Measurements from ENCODE around the gene LRRC74B. TPM values are rescaled to one million over a fixed set of nuclear protein-coding genes. Genes with fewer than 3 reads are reported as not detected.
A peak's percentile ranks its signal among the peaks of the same experiment; 100 is the strongest.

LRRC74B gene
- polyA plus RNA-seq, 1 donor, result 0.18 TPM

DNA sequence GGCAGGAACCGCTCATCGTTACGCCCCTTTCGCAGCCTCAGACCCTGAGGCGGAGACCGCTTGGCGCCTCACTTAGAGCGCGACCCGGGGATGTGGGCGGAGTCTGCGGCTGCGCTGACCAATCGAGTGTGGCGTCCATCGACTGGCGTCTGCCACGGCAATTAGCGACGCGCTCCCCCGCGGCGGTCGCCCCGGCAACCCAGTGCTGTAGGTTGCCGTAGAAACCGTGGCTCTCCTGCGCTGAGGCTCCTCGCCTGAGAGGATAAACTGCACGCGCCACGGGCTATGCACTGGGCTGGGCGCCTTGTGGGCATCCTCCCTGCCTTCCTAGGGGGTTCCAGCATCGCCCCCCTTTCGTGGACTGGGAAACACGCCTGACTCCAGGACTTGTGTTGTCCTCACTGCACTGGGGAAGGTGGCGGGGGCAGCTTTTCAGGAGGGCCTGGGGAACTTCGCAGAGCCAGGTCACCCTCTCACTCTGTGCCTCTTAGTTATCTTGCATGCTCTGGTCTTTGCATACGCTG is 31.5 kb upstream of the LRRC74B start:
- peak; percentile 62 for DNase-seq (ENCODE audit: low read depth)

DNA sequence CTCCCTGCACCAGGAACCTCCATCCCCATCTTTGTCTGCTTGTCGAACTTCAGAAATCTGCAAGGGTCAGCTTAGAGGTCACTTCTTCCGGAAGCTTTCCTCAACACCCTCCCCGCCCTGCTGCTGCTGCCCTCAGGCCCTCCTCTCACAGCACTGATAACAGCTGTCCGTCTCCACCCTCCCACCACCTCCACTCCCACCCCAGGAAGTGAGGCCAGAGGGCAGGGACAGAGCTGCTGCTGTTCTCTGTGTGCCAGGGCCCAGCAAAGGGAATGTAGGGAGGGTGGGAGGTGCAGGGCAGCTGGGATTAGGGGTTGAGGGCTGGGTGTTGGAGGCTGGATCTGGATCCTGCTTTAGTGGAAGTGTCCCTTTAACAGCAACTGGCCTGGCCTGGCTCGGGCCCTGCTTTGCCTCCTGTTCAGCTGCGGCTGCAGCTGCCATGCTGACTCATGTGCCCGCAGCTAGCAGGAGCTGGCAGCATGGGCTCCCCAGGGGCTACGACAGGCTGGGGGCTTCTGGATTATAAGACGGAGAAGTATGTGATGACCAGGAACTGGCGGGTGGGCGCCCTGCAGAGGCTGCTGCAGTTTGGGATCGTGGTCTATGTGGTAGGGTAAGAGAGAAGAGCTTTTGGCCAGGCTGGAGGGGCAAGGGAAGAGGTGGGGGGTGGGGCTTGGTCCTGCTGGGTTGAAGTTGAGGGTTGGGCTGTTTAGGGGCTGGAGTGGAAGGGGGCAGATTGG is 30.9 kb upstream of the LRRC74B start, which contains the start of gene P2RX6:
P2RX6 (plus strand) TSS at position 440 of the 740 bp plus-strand sequence; CDS start at position 450, 10 bp downstream.
- no peak for DNase-seq (ENCODE audit: low read depth)

DNA sequence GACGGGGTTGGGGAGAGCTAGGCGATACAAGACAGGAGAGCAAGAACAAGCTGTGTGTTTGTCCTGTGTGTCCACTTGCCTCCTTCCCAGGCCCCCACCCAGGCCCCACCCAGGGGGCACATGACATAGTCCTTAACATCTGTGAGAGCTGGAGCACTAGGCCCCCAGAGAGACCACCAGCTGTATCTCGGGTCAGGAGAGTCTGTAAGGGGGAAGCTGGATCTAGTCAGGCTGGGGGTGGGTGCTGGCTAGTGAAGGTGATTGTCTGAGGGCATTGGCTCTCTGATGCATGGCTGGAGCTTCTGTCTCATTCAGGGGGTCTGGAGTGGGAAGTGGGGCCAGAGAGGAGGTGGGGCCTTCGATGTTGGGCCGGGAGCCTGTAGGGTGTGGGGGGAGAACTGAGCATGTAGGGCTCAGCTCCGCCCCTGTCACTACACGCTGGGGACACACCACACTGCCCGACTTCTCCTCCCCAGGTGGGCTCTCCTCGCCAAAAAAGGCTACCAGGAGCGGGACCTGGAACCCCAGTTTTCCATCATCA is 30.2 kb upstream of the LRRC74B start:
- no peak for DNase-seq (ENCODE audit: low read depth)

DNA sequence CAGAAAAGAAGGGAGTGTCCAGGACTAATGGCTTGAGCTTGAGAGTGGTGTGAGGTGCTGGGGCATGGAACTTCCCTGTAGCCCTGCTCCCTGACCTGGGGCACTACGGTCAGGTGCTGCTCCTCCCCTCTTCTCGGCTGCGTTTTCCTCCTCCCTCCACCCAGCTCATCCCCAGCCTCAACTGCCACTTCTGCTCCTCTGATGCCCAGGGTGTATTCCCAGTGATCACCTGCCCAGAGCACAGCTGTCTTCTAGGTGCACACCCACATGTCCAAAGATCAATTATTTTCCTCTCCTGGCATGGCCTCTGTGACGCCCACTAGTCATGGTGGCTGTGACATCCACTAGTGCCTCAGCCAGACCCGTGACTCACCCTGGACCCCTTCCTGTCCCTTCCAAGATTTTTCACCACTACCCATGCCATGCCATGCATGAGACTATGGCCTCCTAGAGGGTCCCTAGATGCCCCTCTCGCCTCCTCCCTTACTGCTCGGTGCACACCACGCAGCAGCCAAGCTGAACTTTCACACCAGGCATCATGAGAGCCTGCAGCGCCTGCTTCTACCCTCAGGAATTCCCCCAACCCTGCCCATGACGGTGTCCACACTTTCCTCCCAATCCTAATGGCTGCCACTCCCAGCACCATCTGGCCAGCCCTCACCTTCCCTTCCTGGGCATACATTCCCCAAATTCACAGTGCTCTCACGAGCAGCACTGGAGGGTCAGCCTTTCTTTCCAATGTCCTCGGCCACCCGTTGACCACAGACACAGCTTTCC is 28.9 kb upstream of the LRRC74B start:
- no peak for DNase-seq (ENCODE audit: low read depth)

DNA sequence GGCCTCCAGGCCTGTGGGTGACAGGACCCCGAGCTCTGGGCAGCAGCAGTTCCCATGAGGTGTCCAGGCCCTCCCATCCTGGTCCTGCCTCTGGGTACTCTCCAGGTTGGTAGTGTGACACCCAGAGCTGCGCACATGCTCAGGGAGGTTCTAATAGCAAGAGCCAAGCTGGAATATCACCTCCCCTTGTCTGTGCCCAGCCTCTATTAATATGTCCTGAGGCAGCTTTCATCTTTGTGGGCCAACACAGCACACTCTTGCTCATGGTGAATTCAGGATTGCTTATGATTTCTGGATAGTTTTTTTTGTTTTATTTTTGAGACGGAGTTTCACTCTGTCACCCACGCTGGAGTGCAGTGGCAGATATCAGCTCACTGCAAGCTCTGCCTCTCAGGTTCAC is 27.4 kb upstream of the LRRC74B start:
- no peak for DNase-seq (ENCODE audit: low read depth)

DNA sequence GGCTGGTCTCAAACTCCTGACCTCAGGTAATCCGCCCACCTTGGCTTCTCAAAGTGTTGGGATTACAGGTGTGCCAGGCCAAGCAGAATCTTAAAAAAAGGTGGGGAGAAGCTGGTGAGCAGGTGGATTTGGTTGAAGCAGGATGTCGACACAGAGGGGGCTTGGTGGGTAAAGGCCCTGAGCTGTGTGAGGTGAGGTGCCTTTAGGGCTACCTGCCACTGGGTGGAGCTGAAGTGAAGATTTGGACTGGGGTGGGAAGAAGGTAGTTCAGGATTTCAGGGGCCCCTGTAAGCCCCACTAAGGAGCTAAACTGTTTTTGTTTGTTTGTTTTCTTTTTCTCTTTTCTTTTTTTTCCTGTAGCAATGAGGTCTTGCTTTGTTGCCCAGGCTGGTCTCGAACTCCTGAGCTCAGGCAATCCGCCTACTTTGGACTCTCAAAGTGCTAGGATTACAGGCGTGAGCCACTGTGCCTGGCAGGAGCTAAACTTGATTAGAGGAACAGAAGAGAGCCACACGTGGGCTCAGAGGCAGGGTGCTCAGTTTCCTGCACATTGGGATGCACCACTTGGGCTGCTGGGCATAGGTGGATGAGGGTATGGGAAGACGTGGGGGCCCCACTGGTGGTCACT is 24.8 kb upstream of the LRRC74B start:
- no peak for DNase-seq (ENCODE audit: low read depth)

DNA sequence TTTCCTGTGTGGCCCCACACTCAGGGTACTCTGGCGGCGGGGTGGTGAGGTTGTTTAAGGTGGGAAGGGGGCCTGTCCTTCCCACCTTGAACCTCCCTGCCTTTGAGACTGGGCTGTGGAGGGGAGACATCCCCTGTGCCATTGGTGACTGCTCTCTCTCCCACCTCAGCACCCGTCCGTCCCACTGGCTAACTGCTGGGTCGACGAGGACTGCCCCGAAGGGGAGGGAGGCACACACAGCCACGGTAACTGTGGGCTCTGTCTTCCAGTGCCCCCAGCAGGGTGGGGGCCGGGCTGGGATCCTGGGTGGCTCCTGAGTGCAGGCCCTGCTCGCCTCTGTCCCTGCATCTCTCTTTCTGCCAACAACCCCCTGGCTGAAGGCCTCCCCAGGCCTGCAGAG is 23.2 kb upstream of the LRRC74B start:
- DNase-seq (ENCODE audit: low read depth), result no peak

DNA sequence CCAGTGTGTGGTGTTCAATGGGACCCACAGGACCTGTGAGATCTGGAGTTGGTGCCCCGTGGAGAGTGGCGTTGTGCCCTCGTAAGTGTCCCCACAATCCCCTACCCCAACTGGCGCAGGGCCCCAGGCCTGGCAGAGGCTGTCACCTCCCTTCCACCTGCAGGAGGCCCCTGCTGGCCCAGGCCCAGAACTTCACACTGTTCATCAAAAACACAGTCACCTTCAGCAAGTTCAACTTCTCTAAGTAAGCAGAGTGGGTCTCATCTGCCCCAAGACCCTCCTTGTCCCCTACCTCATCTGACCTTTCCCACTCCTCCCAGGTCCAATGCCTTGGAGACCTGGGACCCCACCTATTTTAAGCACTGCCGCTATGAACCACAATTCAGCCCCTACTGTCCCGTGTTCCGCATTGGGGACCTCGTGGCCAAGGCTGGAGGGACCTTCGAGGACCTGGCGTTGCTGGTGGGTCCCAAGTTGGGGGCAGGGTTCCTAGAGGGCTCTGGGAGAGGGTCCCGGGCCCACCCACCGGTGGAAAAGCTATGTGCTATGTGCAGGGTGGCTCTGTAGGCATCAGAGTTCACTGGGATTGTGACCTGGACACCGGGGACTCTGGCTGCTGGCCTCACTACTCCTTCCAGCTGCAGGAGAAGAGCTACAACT is 22.7 kb upstream of the LRRC74B start:
- no peak for DNase-seq (ENCODE audit: low read depth)

DNA sequence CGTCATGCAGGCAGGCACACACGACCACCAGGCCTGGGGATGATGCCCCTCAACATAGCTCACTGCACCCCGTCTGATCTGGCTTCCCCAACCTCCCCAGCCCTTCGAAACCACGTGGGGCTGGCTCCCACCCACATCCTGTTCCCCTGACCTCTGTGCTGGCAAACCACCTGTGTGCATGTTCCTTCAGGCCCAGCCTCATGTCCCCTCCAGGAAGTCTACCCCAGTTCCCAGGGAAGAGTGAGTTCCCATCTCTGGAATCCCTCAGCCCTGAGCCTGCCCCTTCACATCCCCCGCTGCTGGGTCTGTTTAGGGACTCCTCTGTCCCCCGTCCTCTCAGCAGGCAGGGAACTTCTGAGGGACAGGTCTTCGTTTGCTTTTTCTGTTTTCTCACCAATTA is 20.5 kb upstream of the LRRC74B start:
- DNase-seq (ENCODE audit: low read depth), result no peak

DNA sequence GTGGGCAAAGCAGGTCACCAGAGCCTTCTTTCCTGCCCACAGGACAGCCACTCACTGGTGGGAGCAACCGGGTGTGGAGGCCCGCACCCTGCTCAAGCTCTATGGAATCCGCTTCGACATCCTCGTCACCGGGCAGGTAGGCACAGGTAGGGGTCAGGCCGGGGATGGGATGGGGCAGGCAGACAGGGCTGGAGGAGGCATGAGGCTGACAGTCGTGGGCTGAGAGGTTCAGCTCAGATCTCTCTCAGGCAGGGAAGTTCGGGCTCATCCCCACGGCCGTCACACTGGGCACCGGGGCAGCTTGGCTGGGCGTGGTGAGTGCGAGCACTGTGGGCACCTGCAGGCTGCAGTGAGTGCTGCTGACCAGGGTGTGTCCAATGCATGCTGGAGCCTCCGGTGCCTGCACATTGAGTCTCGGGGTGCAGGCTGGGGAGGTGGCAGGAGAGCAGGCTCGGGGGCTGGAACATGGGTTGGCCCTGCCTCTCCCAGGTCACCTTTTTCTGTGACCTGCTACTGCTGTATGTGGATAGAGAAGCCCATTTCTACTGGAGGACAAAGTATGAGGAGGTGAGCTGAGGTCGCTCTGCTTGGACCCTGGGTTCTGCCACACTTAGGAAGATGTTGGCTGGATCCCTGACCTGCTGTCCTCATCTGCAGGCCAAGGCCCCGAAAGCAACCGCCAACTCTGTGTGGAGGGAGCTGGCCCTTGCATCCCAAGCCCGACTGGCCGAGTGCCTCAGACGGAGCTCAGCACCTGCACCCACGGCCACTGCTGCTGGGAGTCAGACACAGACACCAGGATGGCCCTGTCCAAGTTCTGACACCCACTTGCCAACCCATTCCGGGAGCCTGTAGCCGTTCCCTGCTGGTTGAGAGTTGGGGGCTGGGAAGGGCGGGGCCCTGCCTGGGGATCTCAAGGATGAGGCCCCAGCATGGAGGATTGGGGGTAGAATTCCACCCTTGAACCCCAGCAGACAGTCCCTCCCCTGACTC is 19.7 kb upstream of the LRRC74B start:
- DNase-seq (ENCODE audit: low read depth), result no peak

DNA sequence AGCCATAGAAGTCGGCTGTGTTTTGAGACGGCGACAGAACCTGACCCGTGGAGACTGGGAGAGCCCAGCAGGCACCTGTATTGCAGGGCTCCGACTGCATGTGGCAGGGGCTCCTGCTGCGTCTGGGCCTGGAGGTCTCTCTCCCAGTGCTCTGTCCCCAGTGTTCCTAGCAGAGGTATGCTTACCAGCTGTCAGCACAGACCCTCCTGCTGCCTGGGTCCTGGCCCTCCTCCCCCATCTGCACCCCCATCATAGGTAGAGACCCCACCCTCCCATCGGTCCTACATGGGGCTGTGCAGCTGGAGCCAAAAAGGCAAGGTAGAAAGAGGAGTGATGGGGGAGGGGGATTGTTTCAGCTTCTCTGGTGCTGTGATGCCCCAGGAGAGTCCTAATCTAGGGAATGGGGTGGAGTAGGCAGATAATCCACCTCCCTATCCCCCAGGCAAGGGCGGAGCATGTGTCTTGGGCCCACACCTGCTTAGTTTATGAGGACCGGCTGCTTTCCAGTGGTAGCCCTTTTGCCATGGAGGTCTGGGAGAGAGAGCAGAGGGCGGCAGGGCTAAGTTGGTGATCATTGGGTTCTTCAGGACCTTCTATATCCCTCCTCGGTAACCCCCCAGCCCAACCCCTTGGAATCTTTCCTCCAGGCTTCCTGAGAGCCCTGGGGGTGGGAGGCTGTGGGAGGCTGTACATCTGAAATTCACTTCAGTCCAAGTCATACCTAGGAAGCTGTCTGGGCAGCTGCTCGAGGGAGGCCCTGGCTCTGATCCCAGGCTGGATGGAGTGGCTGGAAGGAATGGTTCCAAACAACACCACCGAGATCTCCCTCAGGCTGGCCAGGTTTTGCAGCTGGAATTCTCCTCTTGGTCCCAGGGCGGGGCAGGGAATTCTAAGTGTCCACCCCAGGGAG is 18.7 kb upstream of the LRRC74B start:
- no peak for DNase-seq (ENCODE audit: low read depth)

DNA sequence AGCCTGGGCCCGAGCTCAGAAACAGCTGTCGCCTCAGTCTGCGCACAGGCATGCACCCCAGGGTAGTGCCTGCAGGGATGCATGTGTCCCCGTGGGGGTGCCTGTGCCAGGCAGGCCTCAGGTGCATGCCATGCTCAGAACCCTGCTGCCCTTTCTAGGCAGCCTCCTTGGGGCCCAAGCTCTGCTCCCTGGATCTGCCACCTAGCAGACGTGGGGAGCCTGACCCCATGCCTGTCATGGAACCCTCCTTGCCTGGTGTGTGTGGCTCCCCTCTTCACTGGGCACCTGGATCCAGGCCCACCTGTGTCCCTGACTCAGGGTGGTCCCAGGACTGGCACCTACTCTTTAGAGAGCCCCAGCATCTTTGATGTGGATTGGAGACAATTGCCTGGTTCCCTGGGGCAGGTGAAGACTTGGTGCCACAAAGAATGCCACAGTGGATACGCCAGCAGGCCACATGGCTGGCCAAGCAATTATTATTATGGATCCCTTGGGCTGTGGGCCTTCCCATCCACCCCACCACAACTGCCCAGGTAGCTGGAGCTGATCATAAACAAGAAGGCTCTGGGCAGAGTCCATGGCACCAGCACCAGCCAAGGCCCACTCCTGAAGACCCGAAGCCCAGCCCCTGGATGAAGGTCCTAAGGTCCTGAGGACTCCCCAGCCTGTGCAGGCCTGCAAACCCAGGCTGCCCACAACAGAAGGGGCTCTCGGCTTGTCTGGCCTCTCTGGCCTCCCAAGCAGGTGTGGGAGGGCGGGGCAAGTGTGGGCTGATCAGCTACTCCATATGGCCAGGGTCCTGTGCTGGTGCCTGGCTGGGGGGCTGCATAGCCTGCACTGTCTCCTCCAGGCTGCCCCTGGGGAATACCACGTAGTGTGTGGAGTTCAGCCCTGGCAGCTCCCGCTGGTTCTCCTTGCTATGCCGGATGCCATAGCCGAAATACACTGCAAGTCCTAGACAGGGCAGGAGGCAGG is 17.2 kb upstream of the LRRC74B start:
- DNase-seq (ENCODE audit: low read depth), result no peak

DNA sequence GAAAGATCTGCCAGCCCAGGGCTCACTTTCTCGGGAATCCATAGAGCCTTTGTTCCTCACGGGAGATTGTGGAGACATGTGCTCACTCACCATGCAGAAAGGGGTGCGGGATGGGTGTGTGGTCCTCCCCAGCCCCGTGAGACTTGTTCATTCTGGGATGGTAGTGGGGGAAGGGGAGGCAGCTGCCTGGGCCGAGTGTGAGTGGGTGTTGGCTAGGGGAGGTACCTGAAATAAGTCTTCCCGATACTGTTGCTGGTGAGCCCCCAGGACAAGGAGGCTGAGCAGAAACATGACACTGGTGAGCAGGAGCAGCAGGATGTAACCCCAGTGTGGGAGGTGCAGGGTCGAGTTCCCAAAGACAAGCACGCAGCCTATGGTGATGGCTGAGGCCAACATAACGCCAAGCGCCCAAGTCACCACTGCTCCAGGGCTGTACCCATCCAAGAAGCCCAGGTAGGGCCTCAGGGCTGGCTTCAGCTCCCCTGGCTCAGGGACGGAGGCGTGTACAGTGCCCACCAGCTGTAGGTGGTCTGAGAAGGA is 16.2 kb upstream of the LRRC74B start:
- DNase-seq (ENCODE audit: low read depth), result no peak

DNA sequence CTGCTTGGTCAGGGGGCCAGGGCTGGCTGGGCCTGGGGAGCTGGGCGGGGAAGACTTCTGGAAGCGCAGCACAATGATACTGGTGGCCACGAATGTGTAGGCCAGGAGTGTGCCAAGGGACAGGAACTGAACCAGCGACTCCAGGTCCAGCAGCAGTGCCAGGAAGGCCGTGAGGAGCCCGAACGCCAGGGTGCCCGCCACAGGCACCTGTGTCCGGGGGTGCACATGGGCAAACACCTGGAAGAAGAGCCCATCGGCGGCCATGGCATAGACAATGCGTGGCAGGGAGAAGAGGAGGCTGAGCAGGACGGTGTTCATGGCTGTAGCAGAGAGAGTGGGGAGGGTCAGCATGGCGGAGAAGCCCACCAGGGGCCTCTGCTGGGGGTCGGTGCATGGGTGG is 15.7 kb upstream of the LRRC74B start:
- DNase-seq (ENCODE audit: low read depth), result no peak

DNA sequence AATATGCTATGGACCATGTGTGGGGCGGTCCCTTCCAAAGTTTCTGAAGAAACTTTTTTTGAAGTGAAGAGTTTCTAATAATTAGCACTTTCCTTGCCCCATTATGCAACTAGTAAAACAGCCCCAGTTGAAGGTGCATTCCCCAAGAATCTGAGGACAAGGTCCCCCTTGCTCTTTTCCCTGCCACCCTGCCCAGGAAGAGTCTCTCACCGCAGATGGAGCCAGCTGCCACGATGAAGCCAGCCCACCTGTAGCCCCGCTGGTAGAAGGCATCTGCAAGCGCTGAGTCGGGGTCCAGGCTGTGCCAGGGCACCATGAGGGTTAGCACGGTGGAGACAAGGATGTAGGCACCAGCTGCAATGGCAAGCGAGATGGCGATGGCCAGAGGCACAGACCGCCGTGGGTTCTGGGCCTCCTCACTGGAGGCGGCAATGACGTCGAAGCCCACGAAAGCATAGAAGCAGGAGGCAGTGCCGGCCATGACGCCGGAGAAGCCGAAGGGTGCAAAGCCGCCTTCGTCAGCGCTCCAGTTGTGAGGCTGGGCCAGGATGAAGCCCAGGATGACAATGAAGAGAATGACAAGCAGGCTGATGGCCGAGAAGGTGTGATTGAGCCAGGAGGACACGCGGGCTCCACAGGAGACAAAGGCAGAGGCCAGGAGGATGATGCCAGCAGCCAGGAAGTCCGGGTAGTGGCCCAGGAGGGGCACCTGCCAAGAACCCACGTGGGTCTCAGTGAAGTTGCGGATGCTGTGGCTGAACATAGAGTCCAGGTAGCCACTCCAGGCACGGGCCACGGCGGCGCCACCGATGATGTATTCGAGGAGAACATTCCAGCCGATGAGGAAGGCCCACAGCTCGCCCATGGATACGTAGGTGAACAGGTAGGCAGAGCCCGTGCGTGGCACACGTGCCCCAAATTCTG is 14.9 kb upstream of the LRRC74B start:
- no peak for DNase-seq (ENCODE audit: low read depth)

DNA sequence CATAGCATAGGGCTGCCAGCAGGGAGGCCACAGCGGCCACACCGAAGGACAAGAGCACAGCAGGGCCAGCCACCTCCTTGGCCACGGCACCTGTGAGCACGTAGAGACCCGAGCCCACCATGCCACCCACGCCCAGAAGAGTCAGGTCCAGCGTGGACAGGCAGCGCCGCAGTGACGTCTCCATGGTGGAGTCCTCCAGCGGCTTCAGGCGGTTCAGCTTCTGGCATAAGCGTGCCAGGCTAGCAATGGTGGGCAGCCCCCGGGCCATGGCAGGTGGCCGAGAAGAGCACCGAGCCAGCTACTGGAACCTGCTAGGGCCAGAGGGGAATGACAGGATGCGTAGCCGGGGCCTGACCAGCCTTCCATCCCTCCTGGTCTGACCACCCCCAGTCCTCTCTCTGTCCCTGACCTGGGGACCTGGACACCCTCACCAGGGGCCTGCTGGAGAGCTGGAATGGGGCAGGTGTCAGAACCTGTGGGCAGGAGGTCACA is 14.2 kb upstream of the LRRC74B start:
- no peak for DNase-seq (ENCODE audit: low read depth)

All from forelimb muscle (tissue), 1 donor.